IMR-90 (cell line): ENCODE measurements around the gene NFX1. TPM values are rescaled to one million over a fixed set of nuclear protein-coding genes. Genes with fewer than 3 reads are reported as not detected.
A peak's percentile ranks its signal among the peaks of the same experiment; 100 is the strongest.

Source experiments
- ATAC-seq: fragments of 200-7000 bp; cut with Tn5 transposase; 2 replicates; pipeline ENCODE4 v1.9.1; 2020; ENCODE audit warnings: low read depth, mild to moderate bottlenecking, moderate library complexity
- BruUV-seq: library from RNA; stranded (reverse); fragments of 400-500 nt; replicated peaks from 2 replicates; lab custom pipeline; 2021; lab: Mats Ljungman, UMichigan
- CTCF ChIA-PET: fragments of 300-600 bp; formaldehyde crosslinking; extraction: SDS; loops from one replicate; lab custom pipeline; 2021; ENCODE audit warnings: antibody characterized with exemption; lab: Yijun Ruan, JAX
- POLR2A ChIA-PET: fragments of 300-600 bp; sonication (Branson Sonifier 250); formaldehyde crosslinking; loops from one replicate; lab custom pipeline; 2022; ENCODE audit warnings: antibody characterized with exemption; ENCODE audit not compliant: unreplicated experiment; lab: Charles Lee
- DNase-seq: peaks from one replicate; pipeline ENCODE4 v3.0.0; 2013
- H2AFZ ChIP-seq: replicated peaks from 2 replicates; pipeline ENCODE3; 2013; ENCODE audit warnings: low read length, mild to moderate bottlenecking; ENCODE audit not compliant: poor library complexity
- H2AK5ac ChIP-seq: 2 replicates; pipeline ENCODE4 v1.6.1; 2013; ENCODE audit warnings: low read depth, low read length, inconsistent platforms
- H2AK9ac ChIP-seq: replicated peaks from 2 replicates; pipeline ENCODE3; 2013; ENCODE audit warnings: mild to moderate bottlenecking, low read depth, low read length, moderate library complexity; ENCODE audit not compliant: poor library complexity
- H2BK120ac ChIP-seq: 2 replicates; pipeline ENCODE4 v1.6.1; 2013; ENCODE audit warnings: low read depth, low read length, inconsistent platforms
- H2BK15ac ChIP-seq: 3 replicates; pipeline ENCODE4 v1.6.1; 2013; ENCODE audit warnings: low read depth, low read length, inconsistent platforms
- H2BK20ac ChIP-seq: 2 replicates; pipeline ENCODE4 v1.6.1; 2013; ENCODE audit warnings: low read depth, mild to moderate bottlenecking, inconsistent platforms, low read length, moderate library complexity
- H2BK5ac ChIP-seq: 2 replicates; pipeline ENCODE4 v1.6.1; 2013; ENCODE audit warnings: mild to moderate bottlenecking, low read depth, low read length, inconsistent platforms; ENCODE audit not compliant: poor library complexity, severe bottlenecking
- H3K14ac ChIP-seq: replicated peaks from 2 replicates; pipeline ENCODE4 v1.6.1; 2013; ENCODE audit warnings: low read depth, low read length, inconsistent platforms
- H3K18ac ChIP-seq: 2 replicates; pipeline ENCODE4 v1.6.1; 2013; ENCODE audit warnings: low read depth, low read length, control low read depth
- H3K23ac ChIP-seq: 2 replicates; pipeline ENCODE4 v1.6.1; 2013; ENCODE audit warnings: low read depth, low read length, inconsistent platforms
- H3K27ac ChIP-seq: 2 replicates; pipeline ENCODE4 v1.5.1; 2013; ENCODE audit warnings: mild to moderate bottlenecking, control low read depth, low read length; ENCODE audit not compliant: insufficient read depth
- H3K27me3 ChIP-seq: 2 replicates; pipeline ENCODE4 v1.6.1; 2013; ENCODE audit warnings: low read length; ENCODE audit not compliant: control insufficient read depth, insufficient read depth
- H3K36me3 ChIP-seq: 2 replicates; pipeline ENCODE4 v1.6.1; 2013; ENCODE audit warnings: low read length, mixed read lengths; ENCODE audit not compliant: control insufficient read depth, insufficient read depth
- H3K4ac ChIP-seq: 2 replicates; pipeline ENCODE4 v1.6.1; 2013; ENCODE audit warnings: low read depth, low read length, inconsistent platforms
- H3K4me1 ChIP-seq: 2 replicates; pipeline ENCODE4 v1.6.1; 2013; ENCODE audit warnings: low read length, mixed read lengths; ENCODE audit not compliant: control insufficient read depth, insufficient read depth
- H3K4me2 ChIP-seq: 2 replicates; pipeline ENCODE4 v1.6.1; 2013; ENCODE audit warnings: low read depth, mild to moderate bottlenecking, control low read depth, low read length, moderate library complexity
- H3K4me3 ChIP-seq: 2 replicates; pipeline ENCODE4 v1.5.1; 2013; ENCODE audit warnings: low read depth, mild to moderate bottlenecking, control low read depth, low read length, moderate library complexity; ENCODE audit not compliant: insufficient read depth
- H3K56ac ChIP-seq: 2 replicates; pipeline ENCODE4 v1.6.1; 2013; ENCODE audit warnings: low read length, inconsistent platforms; ENCODE audit not compliant: insufficient read depth; ENCODE audit errors: extremely low read depth
- H3K79me1 ChIP-seq, 2 experiments: 2 replicates each; pipeline ENCODE4 v1.6.1; 2013; ENCODE audit warnings: low read length in 2 of 2, inconsistent platforms in 1 of 2, low read depth in 1 of 2
- H3K9ac ChIP-seq: 2 replicates; pipeline ENCODE4 v1.6.1; 2013; ENCODE audit warnings: low read depth, low read length, control low read depth
- H3K9me1 ChIP-seq: 2 replicates; pipeline ENCODE4 v1.6.1; 2013; ENCODE audit warnings: low read length, inconsistent platforms; ENCODE audit not compliant: insufficient read depth
- H3K9me3 ChIP-seq: 2 replicates; pipeline ENCODE4 v1.6.1; 2013; ENCODE audit warnings: low read length; ENCODE audit not compliant: control insufficient read depth, insufficient read depth
- H4K20me1 ChIP-seq: 2 replicates; pipeline ENCODE4 v1.6.1; 2013; ENCODE audit warnings: low read length, inconsistent platforms; ENCODE audit not compliant: insufficient read depth
- H4K5ac ChIP-seq: 2 replicates; pipeline ENCODE4 v1.6.1; 2013; ENCODE audit warnings: mild to moderate bottlenecking, low read depth, low read length, control low read depth
- H4K8ac ChIP-seq, 2 experiments: 2 replicates each; pipeline ENCODE4 v1.6.1; 2013; ENCODE audit warnings: low read depth in 2 of 2, low read length in 2 of 2, control low read depth in 1 of 2, inconsistent platforms in 1 of 2
- H4K91ac ChIP-seq: 2 replicates; pipeline ENCODE4 v1.6.1; 2013; ENCODE audit warnings: low read depth, low read length, inconsistent platforms; ENCODE audit not compliant: insufficient read depth
- BHLHE40 ChIP-seq: fragments of 150-350 bp; IDR thresholded peaks from 2 replicates; pipeline ENCODE4 v1.6.1; 2016; ENCODE audit warnings: mild to moderate bottlenecking, low read depth, low read length
- CEBPB ChIP-seq: IDR thresholded peaks from 2 replicates; pipeline ENCODE4 v1.6.1; 2012; ENCODE audit warnings: low read depth, low read length, improper control_type of control experiment
- CHD1 ChIP-seq: IDR thresholded peaks from 2 replicates; pipeline ENCODE4 v1.6.1; 2012; ENCODE audit warnings: low read depth, low read length, improper control_type of control experiment
- FOS ChIP-seq: fragments of 150-350 bp; IDR thresholded peaks from 2 replicates; pipeline ENCODE4 v1.6.1; 2016; ENCODE audit warnings: low read depth, low read length
- MAFK ChIP-seq: IDR thresholded peaks from 2 replicates; pipeline ENCODE4 v1.6.1; 2012; ENCODE audit warnings: low read depth, low read length, improper control_type of control experiment
- MAZ ChIP-seq: IDR thresholded peaks from 2 replicates; pipeline ENCODE4 v1.6.1; 2012; ENCODE audit warnings: low read depth, mild to moderate bottlenecking, low read length, improper control_type of control experiment, moderate library complexity, borderline replicate concordance
- MXI1 ChIP-seq: IDR thresholded peaks from 2 replicates; pipeline ENCODE4 v1.6.1; 2012; ENCODE audit warnings: low read depth, mild to moderate bottlenecking, low read length, moderate library complexity, borderline replicate concordance
- NFE2L2 ChIP-seq: fragments of 150-350 bp; IDR thresholded peaks from 2 replicates; pipeline ENCODE4 v1.6.1; 2016; ENCODE audit warnings: low read depth, mild to moderate bottlenecking, low read length
- POLR2A ChIP-seq: IDR thresholded peaks from 2 replicates; pipeline ENCODE4 v1.6.1; 2012; ENCODE audit warnings: mild to moderate bottlenecking, low read depth, low read length
- RAD21 ChIP-seq: IDR thresholded peaks from 2 replicates; pipeline ENCODE4 v1.6.1; 2012; ENCODE audit warnings: low read length, improper control_type of control experiment
- RCOR1 ChIP-seq: IDR thresholded peaks from 2 replicates; pipeline ENCODE4 v1.6.1; 2012; ENCODE audit warnings: mild to moderate bottlenecking, low read length, improper control_type of control experiment; ENCODE audit not compliant: insufficient replicate concordance
- RFX5 ChIP-seq: IDR thresholded peaks from 2 replicates; pipeline ENCODE4 v1.8.0; 2012; ENCODE audit warnings: low read depth, mild to moderate bottlenecking, low read length, moderate library complexity
- SMC3 ChIP-seq: fragments of 150-350 bp; IDR thresholded peaks from 2 replicates; pipeline ENCODE4 v1.6.1; 2016; ENCODE audit warnings: low read depth, mild to moderate bottlenecking, antibody characterized with exemption, low read length, moderate library complexity
- WGBS, 2 experiments: methylation state at CpG; one replicate each; pipeline versions ENCODE4 v1.1.5 to v1.1.7; 2013; ENCODE audit warnings: missing lambda C conversion rate in 2 of 2; ENCODE audit not compliant: insufficient read length in 1 of 2; ENCODE audit errors: extremely low coverage in 2 of 2; 5-methylcytosine and 5-hydroxymethylcytosine counted together
- dilution Hi-C: fragments of 300-500 bp; cut with HindIII; formaldehyde crosslinking; loops from one replicate; pipeline ENCODE4 v1.14.3; 2018; ENCODE audit warnings: low sequenced_read_pairs; ENCODE audit not compliant: unreplicated experiment
- in situ Hi-C: fragments of 300-500 bp; cut with MboI; formaldehyde crosslinking; loops from 3 replicates; pipeline ENCODE4 v1.14.3; 2019; ENCODE audit warnings: low sequenced_read_pairs, inconsistent platforms, mixed read lengths
- intact Hi-C: fragments of 100-400 bp; cut with micrococcal nuclease; formaldehyde crosslinking; loops from 2 replicates; pipeline ENCODE4 v1.10.0; 2022
- polyA plus RNA-seq, 3 experiments: library from polyadenylated mRNA; depleted of rRNA; stranded (reverse); fragments of >200 nt; gene quantifications; 2 replicates each; pipeline ENCODE4 v1.2.3, GENCODE V29; 2012; ENCODE audit warnings: low replicate concordance in 1 of 3
- total RNA-seq: library from RNA; depleted of rRNA; stranded (reverse); fragments of >200 nt; gene quantifications from 2 replicates; pipeline ENCODE4 v1.2.3, GENCODE V29; 2012
- TF ChIP-seq, protein P1 (sequence below): conservative IDR thresholded peaks from 2 replicates; pipeline ENCODE4 v1.5.1; 2012; ENCODE audit warnings: mild to moderate bottlenecking, low read depth, low read length, improper control_type of control experiment
- TF ChIP-seq, protein P2 (sequence below): fragments of 150-350 bp; IDR thresholded peaks from 2 replicates; pipeline ENCODE4 v1.6.1; 2016; ENCODE audit warnings: low read depth, mild to moderate bottlenecking, low read length, moderate library complexity, borderline replicate concordance
- TF ChIP-seq, protein P3 (sequence below): fragments of 150-350 bp; IDR thresholded peaks from 2 replicates; pipeline ENCODE4 v1.6.1; 2017; ENCODE audit warnings: mild to moderate bottlenecking, antibody characterized with exemption, low read length, low read depth

Gene NFX1
- total and polyA plus RNA-seq, 2 of the 4 experiments (the other 2 are of a cell fraction), result 27.0 to 36.0 TPM

DNA sequence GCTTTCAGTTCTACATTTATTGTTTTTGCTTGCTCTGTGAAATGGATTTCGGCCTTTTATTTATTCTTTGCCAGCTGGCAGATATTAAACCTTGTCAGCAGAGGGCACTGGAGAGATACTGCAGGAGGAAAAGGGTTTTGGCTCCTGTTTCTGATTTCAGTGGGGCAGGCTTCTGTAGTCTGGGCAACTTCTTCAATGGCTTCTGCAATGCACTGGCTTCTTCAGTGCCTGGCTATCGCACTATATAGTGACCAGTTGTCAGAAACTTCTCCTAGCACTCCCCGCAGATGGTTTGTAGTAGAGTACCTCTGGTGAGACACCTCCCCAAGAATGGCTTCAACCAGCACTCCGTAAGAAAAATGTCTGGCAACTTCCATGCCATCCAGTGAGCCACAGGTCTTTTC is 3.2 kb upstream of the NFX1 start:
- peak overlapping the region; percentile 42; the same call in 1 of the 2 replicates for H3K4ac ChIP-seq
- no peak overlapping the region; the same call in 1 of the 2 replicates for H2AK5ac ChIP-seq
- H2BK5ac ChIP-seq, result no peak overlapping the region
- peaks cover 4% of the 10 kb centered on the region; the same call in 1 of the 2 replicates for H3K4me1 ChIP-seq
- H3K4me3 ChIP-seq, result no peak overlapping the region
- ATAC-seq (peak; percentile 44), DNase-seq (peak; percentile 75)
- H4K20me1 ChIP-seq, result no peaks in the 10 kb centered on the region
- H3K79me1 ChIP-seq, result peaks cover 9 to 17% of the 10 kb centered on the region in 2 experiments
- in situ Hi-C loops, result no loop called here
- intact Hi-C loops, result loop anchor here (1.0 to 5.0 kb wide), 5 partner anchors 128 to 436 kb away; no protein-coding TSS in a partner anchor
- H4K5ac ChIP-seq, result no peak overlapping the region
- no peak overlapping the region for H3K14ac ChIP-seq
- BruUV-seq, result no TSS peak
- no peaks in the 10 kb centered on the region for H3K9me1 ChIP-seq
- no peak overlapping the region for H3K56ac ChIP-seq
- H3K27me3 ChIP-seq, result no peaks in the 10 kb centered on the region
- H3K36me3 ChIP-seq, result peaks cover under 1% of the 10 kb centered on the region; the same call in 1 of the 2 replicates
- peak overlapping the region; percentile 70; the same call in 1 of the 3 replicates for H2BK15ac ChIP-seq
- no peak overlapping the region for H2BK120ac ChIP-seq
- TF ChIP-seq, protein P1, sequence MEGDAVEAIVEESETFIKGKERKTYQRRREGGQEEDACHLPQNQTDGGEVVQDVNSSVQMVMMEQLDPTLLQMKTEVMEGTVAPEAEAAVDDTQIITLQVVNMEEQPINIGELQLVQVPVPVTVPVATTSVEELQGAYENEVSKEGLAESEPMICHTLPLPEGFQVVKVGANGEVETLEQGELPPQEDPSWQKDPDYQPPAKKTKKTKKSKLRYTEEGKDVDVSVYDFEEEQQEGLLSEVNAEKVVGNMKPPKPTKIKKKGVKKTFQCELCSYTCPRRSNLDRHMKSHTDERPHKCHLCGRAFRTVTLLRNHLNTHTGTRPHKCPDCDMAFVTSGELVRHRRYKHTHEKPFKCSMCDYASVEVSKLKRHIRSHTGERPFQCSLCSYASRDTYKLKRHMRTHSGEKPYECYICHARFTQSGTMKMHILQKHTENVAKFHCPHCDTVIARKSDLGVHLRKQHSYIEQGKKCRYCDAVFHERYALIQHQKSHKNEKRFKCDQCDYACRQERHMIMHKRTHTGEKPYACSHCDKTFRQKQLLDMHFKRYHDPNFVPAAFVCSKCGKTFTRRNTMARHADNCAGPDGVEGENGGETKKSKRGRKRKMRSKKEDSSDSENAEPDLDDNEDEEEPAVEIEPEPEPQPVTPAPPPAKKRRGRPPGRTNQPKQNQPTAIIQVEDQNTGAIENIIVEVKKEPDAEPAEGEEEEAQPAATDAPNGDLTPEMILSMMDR, result peak; percentile 93
- no peak for TF ChIP-seq POLR2A
- TF ChIP-seq CHD1, result no peak
- TF ChIP-seq BHLHE40, result no peak
- no peak for TF ChIP-seq FOS
- TF ChIP-seq, protein P2, sequence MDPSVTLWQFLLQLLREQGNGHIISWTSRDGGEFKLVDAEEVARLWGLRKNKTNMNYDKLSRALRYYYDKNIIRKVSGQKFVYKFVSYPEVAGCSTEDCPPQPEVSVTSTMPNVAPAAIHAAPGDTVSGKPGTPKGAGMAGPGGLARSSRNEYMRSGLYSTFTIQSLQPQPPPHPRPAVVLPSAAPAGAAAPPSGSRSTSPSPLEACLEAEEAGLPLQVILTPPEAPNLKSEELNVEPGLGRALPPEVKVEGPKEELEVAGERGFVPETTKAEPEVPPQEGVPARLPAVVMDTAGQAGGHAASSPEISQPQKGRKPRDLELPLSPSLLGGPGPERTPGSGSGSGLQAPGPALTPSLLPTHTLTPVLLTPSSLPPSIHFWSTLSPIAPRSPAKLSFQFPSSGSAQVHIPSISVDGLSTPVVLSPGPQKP, result no peak
- no peak for TF ChIP-seq MAZ
- peak; percentile 75 for TF ChIP-seq MAFK
- no peak for TF ChIP-seq NFE2L2
- peak; percentile 89 for TF ChIP-seq RAD21
- peak; percentile 88 for TF ChIP-seq SMC3
- TF ChIP-seq RFX5, result no peak
- no peak for TF ChIP-seq MXI1
- TF ChIP-seq, protein P3, sequence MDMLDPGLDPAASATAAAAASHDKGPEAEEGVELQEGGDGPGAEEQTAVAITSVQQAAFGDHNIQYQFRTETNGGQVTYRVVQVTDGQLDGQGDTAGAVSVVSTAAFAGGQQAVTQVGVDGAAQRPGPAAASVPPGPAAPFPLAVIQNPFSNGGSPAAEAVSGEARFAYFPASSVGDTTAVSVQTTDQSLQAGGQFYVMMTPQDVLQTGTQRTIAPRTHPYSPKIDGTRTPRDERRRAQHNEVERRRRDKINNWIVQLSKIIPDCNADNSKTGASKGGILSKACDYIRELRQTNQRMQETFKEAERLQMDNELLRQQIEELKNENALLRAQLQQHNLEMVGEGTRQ, result no peak
- TF ChIP-seq CEBPB, result no peak
- no peak for TF ChIP-seq RCOR1
- no CpG with 5 or more reads among the region's 4 CpGs for WGBS, 2 experiments
- no peak overlapping the region for H3K18ac ChIP-seq
- H3K4me2 ChIP-seq, result no peak overlapping the region
- dilution Hi-C loops, result loop anchor here (25.0 kb wide), 1 partner anchor 175 kb away; the partner anchor contains the start of gene NOL6
- peak overlapping the region; percentile 25; the same call in 1 of the 2 replicates for H3K27ac ChIP-seq
- H4K8ac ChIP-seq, result no peak overlapping the region; a peak in 1 of 4 replicates
- H3K9ac ChIP-seq, result no peak overlapping the region
- 0 out of 2 replicates have a peak overlapping the region, but pooled peaks have one; percentile 25 for H4K91ac ChIP-seq
- no peak overlapping the region for H2BK20ac ChIP-seq
- ChIA-PET POLR2A (no interaction called here), CTCF (interaction anchor here (0.5 to 1.2 kb wide), 6 partner anchors 10 to 180 kb away, joined by 3 to 4 read pairs (median 3); no protein-coding TSS in a partner anchor)
- no peak overlapping the region for H2AK9ac ChIP-seq
- H3K23ac ChIP-seq, result no peak overlapping the region
- no peak overlapping the region for H2AFZ ChIP-seq
- H3K9me3 ChIP-seq, result no peaks in the 10 kb centered on the region
